ENCODE data around the gene MYO7B.

DNA sequence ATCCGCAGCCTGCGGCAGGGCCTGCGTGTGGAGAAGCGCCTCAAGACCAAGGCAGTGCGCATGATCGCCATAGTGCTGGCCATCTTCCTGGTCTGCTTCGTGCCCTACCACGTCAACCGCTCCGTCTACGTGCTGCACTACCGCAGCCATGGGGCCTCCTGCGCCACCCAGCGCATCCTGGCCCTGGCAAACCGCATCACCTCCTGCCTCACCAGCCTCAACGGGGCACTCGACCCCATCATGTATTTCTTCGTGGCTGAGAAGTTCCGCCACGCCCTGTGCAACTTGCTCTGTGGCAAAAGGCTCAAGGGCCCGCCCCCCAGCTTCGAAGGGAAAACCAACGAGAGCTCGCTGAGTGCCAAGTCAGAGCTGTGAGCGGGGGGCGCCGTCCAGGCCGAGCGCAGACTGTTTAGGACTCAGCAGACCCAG is 115.9 kb downstream of the MYO7B start:
- TF ChIP-seq, protein P1, sequence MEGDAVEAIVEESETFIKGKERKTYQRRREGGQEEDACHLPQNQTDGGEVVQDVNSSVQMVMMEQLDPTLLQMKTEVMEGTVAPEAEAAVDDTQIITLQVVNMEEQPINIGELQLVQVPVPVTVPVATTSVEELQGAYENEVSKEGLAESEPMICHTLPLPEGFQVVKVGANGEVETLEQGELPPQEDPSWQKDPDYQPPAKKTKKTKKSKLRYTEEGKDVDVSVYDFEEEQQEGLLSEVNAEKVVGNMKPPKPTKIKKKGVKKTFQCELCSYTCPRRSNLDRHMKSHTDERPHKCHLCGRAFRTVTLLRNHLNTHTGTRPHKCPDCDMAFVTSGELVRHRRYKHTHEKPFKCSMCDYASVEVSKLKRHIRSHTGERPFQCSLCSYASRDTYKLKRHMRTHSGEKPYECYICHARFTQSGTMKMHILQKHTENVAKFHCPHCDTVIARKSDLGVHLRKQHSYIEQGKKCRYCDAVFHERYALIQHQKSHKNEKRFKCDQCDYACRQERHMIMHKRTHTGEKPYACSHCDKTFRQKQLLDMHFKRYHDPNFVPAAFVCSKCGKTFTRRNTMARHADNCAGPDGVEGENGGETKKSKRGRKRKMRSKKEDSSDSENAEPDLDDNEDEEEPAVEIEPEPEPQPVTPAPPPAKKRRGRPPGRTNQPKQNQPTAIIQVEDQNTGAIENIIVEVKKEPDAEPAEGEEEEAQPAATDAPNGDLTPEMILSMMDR (conservative IDR thresholded peaks at IDR 0.05; ENCODE audit: low read depth, low read length), result no peak
- TF ChIP-seq EZH2phosphoT487 (IDR thresholded peaks at IDR 0.05; ENCODE audit: borderline replicate concordance, low read length), result no peak
